ENCODE measurements around the gene SRRT. TPM values are rescaled to one million over a fixed set of nuclear protein-coding genes. Genes with fewer than 3 reads are reported as not detected.
A peak's percentile ranks its signal among the peaks of the same experiment; 100 is the strongest.

SRRT gene
- total RNA-seq, 6 experiments from 2014 or later = 22.4 to 65.7 (median 49.1) TPM

- intact Hi-C loops (cut with DNase I) = loop anchor here (5.0 kb wide), 2 partner anchors 167 to 182 kb away; no protein-coding TSS in a partner anchor
- H3K4me1 ChIP-seq = peaks cover 0 to 12% (median 4%) of the 10 kb centered on the region in 4 donors
- H3K27ac ChIP-seq = peak overlapping the region in 1 of 3 donors; percentile 38
- H3K4me3 ChIP-seq = peak overlapping the region; percentile 32 to 43 (median 43)
- ATAC-seq (peak in 3 of 4 donors; percentile 16 to 24 (median 19)), DNase-seq (peak in 2 of 3 donors; percentile 64 to 66)
- TF ChIP-seq CTCF (IDR thresholded peaks at IDR 0.05) = peak; percentile 77 to 86 (median 80)
- TF ChIP-seq POLR2A (IDR thresholded peaks at IDR 0.05) = no peak
- H3K27me3 ChIP-seq = no peaks in the 10 kb centered on the region
- no peaks in the 10 kb centered on the region for H3K36me3 ChIP-seq
- WGBS (ENCODE audit: insufficient coverage, low coverage, low lambda C conversion rate, missing lambda C conversion rate) = under 1% methylated on average over 26 of the region's 83 CpGs
- H3K9me3 ChIP-seq = no peaks in the 10 kb centered on the region
Measured at GRCh38 chr7:100894860-100895700, 20.2 kb downstream of the SRRT start.

GRCh38 chr7:100895701-100895955 lies 20.7 kb downstream of the SRRT start, which contains the start of gene ACHE:
ACHE (minus strand) TSS chr7:100895888; CDS start chr7:100894232, 1,656 bp downstream.
- ATAC-seq (peak in 3 of 4 donors; percentile 8 to 39 (median 28)), DNase-seq (no peak)
- 0% methylated on average over 8 of the region's 32 CpGs for WGBS (ENCODE audit: insufficient coverage, low coverage, low lambda C conversion rate, missing lambda C conversion rate)
- Histone ChIP-seq H3K36me3 (no peaks in the 10 kb centered on the region), H3K27me3 (no peaks in the 10 kb centered on the region), H3K9me3 (no peaks in the 10 kb centered on the region), H3K27ac (peak within 1 kb of the TSS in 2 of 3 donors; percentile 60 to 67), H3K4me1 (peaks cover 0 to 15% (median 3%) of the 10 kb centered on the region in 4 donors), H3K4me3 (peak within 1 kb of the TSS; percentile 32 to 48 (median 43))
- peak; percentile 14 for TF ChIP-seq POLR2A (IDR thresholded peaks at IDR 0.05)
- no peak for TF ChIP-seq CTCF (IDR thresholded peaks at IDR 0.05)
- intact Hi-C loops (cut with DNase I) = loop anchor here in 1 of 2 donors (5.0 kb wide), 1 partner anchor 182 kb away; no protein-coding TSS in a partner anchor

- Histone ChIP-seq H3K4me1 (peaks cover 0 to 20% (median 3%) of the 10 kb centered on the region in 4 donors), H3K9me3 (no peaks in the 10 kb centered on the region), H3K36me3 (no peaks in the 10 kb centered on the region), H3K27me3 (no peaks in the 10 kb centered on the region), H3K4me3 (peak overlapping the region in 2 of 3 donors; percentile 43 to 48), H3K27ac (peak overlapping the region in 2 of 3 donors; percentile 60 to 67)
- ATAC-seq = peak; percentile 41 to 57 (median 53)
- intact Hi-C loops (cut with DNase I) = loop anchor here in 1 of 2 donors (5.0 kb wide), 1 partner anchor 181 kb away; no protein-coding TSS in a partner anchor
- TF ChIP-seq CTCF (IDR thresholded peaks at IDR 0.05) (no peak), POLR2A (IDR thresholded peaks at IDR 0.05) (peak; percentile 37)
- peak; percentile 75 to 82 (median 76) for DNase-seq
- 2% methylated on average over 35 of the region's 54 CpGs for WGBS (ENCODE audit: insufficient coverage, low coverage, low lambda C conversion rate, missing lambda C conversion rate)
Measured at GRCh38 chr7:100895956-100896731, 21.2 kb downstream of the SRRT start.
